Suprapubic skin (tissue), 4 donors: ENCODE measurements around the gene LYSMD1. TPM values are rescaled to one million over a fixed set of nuclear protein-coding genes. Genes with fewer than 3 reads are reported as not detected.

Experiments
- DNase-seq, 2 donors: peaks; one replicate each; pipeline ENCODE4 v3.0.0-alpha.2; 2019; ENCODE audit warnings: low spot score in 2 of 2
- H3K27ac ChIP-seq: fragments of 200-600 bp; sonication (generic); one replicate; pipeline ENCODE4 v1.5.1; 2019
- H3K27me3 ChIP-seq: fragments of 200-600 bp; sonication (generic); one replicate; pipeline ENCODE4 v1.5.1; 2019
- H3K36me3 ChIP-seq: fragments of 200-600 bp; sonication (generic); one replicate; pipeline ENCODE4 v1.5.1; 2019
- H3K4me1 ChIP-seq: fragments of 200-600 bp; sonication (generic); one replicate; pipeline ENCODE4 v1.5.1; 2019
- H3K4me3 ChIP-seq: fragments of 200-600 bp; sonication (generic); one replicate; pipeline ENCODE4 v1.5.1; 2019; ENCODE audit warnings: mild to moderate bottlenecking
- H3K9me3 ChIP-seq: fragments of 200-600 bp; sonication (generic); one replicate; pipeline ENCODE4 v1.5.1; 2019
- EP300 ChIP-seq: sonication (generic); formaldehyde crosslinking; IDR thresholded peaks from one replicate; pipeline ENCODE4 v1.6.1; 2017; ENCODE audit warnings: antibody characterized with exemption
- POLR2A ChIP-seq, 2 donors: fragments of 450-650 bp; IDR thresholded peaks; one replicate each; pipeline ENCODE4 v1.6.1; 2017; ENCODE audit warnings: antibody characterized with exemption in 2 of 2, mild to moderate bottlenecking in 2 of 2, moderate library complexity in 2 of 2
- POLR2AphosphoS5 ChIP-seq, 3 donors: sonication (generic); formaldehyde crosslinking; IDR thresholded peaks; one replicate each; pipeline ENCODE4 v1.6.1; 2017; ENCODE audit warnings: antibody characterized with exemption in 3 of 3
- WGBS: methylation state at CpG from one replicate; pipeline ENCODE4 v1.1.5; 2018; 5-methylcytosine and 5-hydroxymethylcytosine counted together
- total RNA-seq, 4 donors: library from RNA; depleted of rRNA; stranded (reverse); fragments of >200 nt; gene quantifications; one replicate each; pipeline ENCODE4 v1.1.0, GENCODE V29; 2016
- TF ChIP-seq, protein P1 (sequence below), 2 donors: fragments of 200-600 bp in 1 of 2; fragments of 450-650 bp in 1 of 2; sonication (generic) in 1 of 2; IDR thresholded peaks; one replicate each; pipeline ENCODE4 v1.5.1; 2016 to 2019; ENCODE audit warnings: antibody characterized with exemption in 2 of 2, mild to moderate bottlenecking in 1 of 2, moderate library complexity in 1 of 2

LYSMD1 gene
- total RNA-seq, 4 donors from 2014 or later, result 8.4 to 15.2 (median 12.5) TPM

DNA sequence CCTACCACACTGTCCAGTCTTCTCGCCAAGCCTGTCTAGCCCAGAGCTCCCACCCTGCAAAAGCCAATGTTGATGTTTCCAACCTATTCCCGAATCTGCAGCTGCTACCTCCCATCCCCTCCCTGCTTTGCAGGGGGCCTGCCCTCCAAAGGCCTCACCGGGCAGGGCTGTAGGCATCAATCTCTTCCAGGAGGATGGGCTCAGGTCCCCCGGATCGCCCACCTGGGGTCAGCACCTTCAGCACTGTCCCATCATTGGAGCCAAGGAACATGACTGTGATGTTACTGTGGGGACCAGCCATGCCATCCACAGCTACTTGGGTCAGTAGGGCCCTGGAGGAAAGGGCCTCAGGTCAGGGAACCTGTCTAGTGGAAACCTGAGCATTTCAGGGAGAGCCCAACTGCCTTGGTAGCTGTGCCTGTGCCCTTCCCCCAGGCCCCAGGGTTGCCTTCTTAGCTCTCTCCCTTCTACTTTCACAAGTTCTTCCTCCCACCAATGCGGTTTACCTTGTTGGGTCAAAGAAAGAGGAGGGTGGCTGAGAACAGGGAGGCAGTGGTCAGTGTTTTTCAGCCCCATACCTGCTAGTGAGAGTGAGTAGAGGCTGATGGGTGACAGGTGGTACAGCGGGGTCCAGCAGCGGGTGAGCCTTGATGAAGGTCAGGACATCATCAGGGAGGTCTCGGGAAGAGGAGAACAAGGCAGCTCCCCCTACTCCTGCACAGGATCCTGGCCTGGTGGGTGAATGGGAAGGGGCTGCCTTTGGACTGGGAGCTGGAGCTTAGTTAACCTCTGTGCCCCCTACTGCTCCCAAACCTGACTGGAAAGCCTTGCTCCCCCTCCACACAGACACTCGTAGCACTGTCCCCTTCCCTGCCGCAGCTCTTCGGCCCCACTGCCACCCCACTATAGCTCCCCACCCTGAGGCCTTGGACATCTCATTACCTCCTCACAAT, 30.0 kb downstream of the LYSMD1 start:
- Histone ChIP-seq H3K27ac (no peak overlapping the region), H3K4me3 (no peak overlapping the region), H3K36me3 (peaks cover 40% of the 10 kb centered on the region), H3K27me3 (no peaks in the 10 kb centered on the region), H3K4me1 (peaks cover 13% of the 10 kb centered on the region), H3K9me3 (no peaks in the 10 kb centered on the region)
- TF ChIP-seq POLR2A (IDR thresholded peaks at IDR 0.05) (no peak), EP300 (no peak), POLR2AphosphoS5 (IDR thresholded peaks at IDR 0.05) (no peak)
- TF ChIP-seq, protein P1, sequence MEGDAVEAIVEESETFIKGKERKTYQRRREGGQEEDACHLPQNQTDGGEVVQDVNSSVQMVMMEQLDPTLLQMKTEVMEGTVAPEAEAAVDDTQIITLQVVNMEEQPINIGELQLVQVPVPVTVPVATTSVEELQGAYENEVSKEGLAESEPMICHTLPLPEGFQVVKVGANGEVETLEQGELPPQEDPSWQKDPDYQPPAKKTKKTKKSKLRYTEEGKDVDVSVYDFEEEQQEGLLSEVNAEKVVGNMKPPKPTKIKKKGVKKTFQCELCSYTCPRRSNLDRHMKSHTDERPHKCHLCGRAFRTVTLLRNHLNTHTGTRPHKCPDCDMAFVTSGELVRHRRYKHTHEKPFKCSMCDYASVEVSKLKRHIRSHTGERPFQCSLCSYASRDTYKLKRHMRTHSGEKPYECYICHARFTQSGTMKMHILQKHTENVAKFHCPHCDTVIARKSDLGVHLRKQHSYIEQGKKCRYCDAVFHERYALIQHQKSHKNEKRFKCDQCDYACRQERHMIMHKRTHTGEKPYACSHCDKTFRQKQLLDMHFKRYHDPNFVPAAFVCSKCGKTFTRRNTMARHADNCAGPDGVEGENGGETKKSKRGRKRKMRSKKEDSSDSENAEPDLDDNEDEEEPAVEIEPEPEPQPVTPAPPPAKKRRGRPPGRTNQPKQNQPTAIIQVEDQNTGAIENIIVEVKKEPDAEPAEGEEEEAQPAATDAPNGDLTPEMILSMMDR (IDR thresholded peaks at IDR 0.05), result no peak
- no peak for DNase-seq
- WGBS, result 87% methylated on average over 9 of the region's 12 CpGs

DNA sequence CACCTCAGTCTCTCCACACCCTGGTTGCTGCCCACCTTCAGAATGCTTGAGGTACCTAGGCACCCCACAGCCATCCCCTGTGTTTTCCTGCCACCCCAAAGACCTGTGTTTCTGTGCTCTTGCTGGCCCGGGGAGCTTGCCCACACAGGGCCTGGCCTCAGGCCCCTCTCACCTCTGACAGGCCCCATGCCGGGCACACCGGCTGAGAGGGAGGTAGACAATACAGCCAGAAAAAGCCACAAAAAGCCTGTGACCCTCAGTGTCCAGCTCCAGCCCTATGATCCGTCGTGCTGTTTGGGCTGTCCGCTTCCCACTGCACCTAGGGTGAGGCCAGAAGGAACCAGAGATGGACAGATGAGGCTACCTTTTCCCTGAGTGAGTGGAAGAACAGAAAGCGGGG, 30.7 kb downstream of the LYSMD1 start:
- Histone ChIP-seq H3K9me3 (no peaks in the 10 kb centered on the region), H3K4me1 (peaks cover 13% of the 10 kb centered on the region), H3K27ac (no peak overlapping the region), H3K27me3 (no peaks in the 10 kb centered on the region), H3K36me3 (peaks cover 40% of the 10 kb centered on the region), H3K4me3 (no peak overlapping the region)
- no peak for DNase-seq
- WGBS, result 100% methylated on average over 4 of the region's 7 CpGs
- TF ChIP-seq EP300 (no peak), POLR2A (IDR thresholded peaks at IDR 0.05) (no peak), POLR2AphosphoS5 (IDR thresholded peaks at IDR 0.05) (no peak)
- TF ChIP-seq, protein P1 (IDR thresholded peaks at IDR 0.05), result no peak

DNA sequence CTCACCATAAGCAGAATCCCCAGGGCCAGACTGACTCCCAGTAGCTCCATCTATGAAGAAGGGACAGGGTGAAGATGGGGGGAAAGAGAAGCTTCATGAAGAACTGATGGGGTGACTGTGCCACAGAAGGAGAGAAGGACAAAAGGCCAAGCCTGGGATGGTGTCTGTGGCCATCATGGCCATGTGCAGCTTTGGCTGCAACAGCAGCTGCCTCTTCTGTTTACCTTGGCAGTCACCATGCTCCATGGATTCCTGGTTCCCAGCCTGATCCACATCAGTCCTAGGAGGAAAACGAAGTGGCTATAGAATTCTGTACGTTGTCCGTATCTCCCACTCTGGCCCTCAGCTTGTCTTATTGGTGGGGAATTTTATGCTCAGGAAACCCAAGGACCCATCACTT, 31.3 kb downstream of the LYSMD1 start:
- no peaks in the 10 kb centered on the region for H3K27me3 ChIP-seq
- no peak overlapping the region for H3K4me3 ChIP-seq
- peaks cover 13% of the 10 kb centered on the region for H3K4me1 ChIP-seq
- no peaks in the 10 kb centered on the region for H3K9me3 ChIP-seq
- no peak for TF ChIP-seq POLR2A (IDR thresholded peaks at IDR 0.05)
- TF ChIP-seq, protein P1 (IDR thresholded peaks at IDR 0.05), result no peak
- TF ChIP-seq POLR2AphosphoS5 (IDR thresholded peaks at IDR 0.05), result no peak
- TF ChIP-seq EP300, result no peak
- H3K36me3 ChIP-seq, result peaks cover 37% of the 10 kb centered on the region
- 89% methylated on average over 3 of the region's 3 CpGs for WGBS
- H3K27ac ChIP-seq, result no peak overlapping the region
- DNase-seq, result peak in 1 of 2 donors; percentile 26

DNA sequence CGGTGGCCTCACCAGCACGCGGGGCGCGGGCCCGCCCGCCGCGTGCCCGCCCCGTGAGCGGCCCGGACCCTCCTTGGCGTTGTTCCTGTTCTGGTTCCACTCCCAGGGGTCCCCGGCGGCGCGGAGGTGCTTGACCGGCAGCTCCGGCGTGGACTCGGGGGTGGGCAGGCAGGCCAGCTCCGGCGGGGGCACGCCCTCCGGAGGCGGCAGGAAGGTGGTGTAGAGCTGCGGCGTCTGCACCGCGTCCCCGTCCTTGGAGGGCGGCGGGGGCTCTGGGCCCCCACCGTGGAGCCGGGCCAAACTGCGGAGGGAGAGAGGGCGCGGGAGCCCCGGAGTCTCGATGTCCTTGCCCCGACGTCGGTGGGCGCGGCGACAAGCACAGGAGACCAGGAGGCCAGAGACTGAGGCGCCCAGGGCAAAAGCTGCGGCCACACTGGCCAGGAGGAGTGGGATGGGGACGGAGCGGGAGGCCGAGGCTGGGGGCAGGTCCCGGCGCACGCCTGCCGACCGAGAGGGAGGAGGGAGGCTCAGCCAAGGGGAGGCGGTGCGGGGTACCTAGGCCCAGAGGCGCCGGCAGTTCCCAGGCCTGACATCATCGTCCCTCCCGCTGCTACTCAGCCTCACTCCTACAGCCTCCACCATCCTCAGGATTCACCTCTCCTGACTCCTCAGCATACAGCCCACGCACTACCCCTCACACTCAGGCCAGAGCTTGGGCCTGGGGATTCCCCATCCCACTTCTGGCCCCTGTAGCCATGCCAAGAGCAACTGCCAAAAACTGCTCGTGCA, 32.5 kb downstream of the LYSMD1 start:
- H3K9me3 ChIP-seq, result no peaks in the 10 kb centered on the region
- peaks cover 31% of the 10 kb centered on the region for H3K36me3 ChIP-seq
- H3K4me1 ChIP-seq, result peaks cover 13% of the 10 kb centered on the region
- DNase-seq, result peak in 1 of 2 donors; percentile 74
- WGBS, result 71% methylated on average over 37 of the region's 65 CpGs
- H3K4me3 ChIP-seq, result peak overlapping the region; percentile 41
- no peak overlapping the region for H3K27ac ChIP-seq
- H3K27me3 ChIP-seq, result no peaks in the 10 kb centered on the region
- TF ChIP-seq POLR2AphosphoS5 (IDR thresholded peaks at IDR 0.05) (no peak), EP300 (no peak), POLR2A (IDR thresholded peaks at IDR 0.05) (no peak)

DNA sequence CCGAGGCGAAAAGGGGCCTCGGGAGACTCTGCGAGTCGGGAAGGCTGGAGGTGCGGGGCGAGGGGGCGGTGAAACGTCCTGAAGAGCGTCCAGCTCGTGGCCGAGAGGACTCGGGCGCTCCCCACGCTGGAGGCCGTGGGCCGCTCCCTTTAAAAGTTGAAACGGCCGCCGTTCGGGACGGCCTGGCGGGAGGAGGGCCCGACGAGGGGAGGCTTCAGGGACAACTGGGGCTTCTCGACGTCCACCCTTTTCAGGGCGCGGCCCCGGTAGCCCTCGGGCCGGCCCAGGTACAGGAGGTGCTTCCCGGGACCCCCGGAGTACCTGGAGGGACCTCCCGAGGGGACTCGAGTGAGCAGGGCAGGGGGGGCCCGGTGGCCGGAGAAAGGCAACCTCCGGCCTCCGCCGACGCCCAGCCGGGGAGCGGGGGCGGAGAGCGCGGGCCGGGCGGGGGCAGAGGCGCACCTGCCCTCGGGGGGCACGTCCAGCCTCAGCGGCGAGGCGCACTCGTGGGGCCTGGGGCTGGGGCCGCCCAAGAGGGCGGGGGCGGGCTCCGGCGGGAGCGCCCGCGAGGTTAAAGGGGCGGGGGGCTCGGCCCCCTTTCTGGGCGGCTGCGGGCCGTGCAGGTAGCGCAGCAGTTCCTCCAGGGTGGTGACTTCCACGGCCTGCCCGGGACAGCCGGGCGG, 33.2 kb downstream of the LYSMD1 start:
- DNase-seq, result peak in 1 of 2 donors; percentile 65
- peaks cover 13% of the 10 kb centered on the region for H3K4me1 ChIP-seq
- no peaks in the 10 kb centered on the region for H3K9me3 ChIP-seq
- H3K27ac ChIP-seq, result no peak overlapping the region
- H3K36me3 ChIP-seq, result peaks cover 23% of the 10 kb centered on the region
- H3K4me3 ChIP-seq, result peak overlapping the region; percentile 41
- TF ChIP-seq EP300, result no peak
- no peak for TF ChIP-seq POLR2A (IDR thresholded peaks at IDR 0.05)
- TF ChIP-seq POLR2AphosphoS5 (IDR thresholded peaks at IDR 0.05), result no peak
- TF ChIP-seq, protein P1 (IDR thresholded peaks at IDR 0.05), result no peak
- 52% methylated on average over 23 of the region's 74 CpGs for WGBS
- H3K27me3 ChIP-seq, result no peaks in the 10 kb centered on the region
